ENCODE measurements around the gene SMDT1. TPM values are rescaled to one million over a fixed set of nuclear protein-coding genes. Genes with fewer than 3 reads are reported as not detected.
A peak's percentile ranks its signal among the peaks of the same experiment; 100 is the strongest.

The SMDT1 gene
- total and polyA plus RNA-seq, 4 donors, result 7.2 to 115 (median 39.9) TPM

DNA sequence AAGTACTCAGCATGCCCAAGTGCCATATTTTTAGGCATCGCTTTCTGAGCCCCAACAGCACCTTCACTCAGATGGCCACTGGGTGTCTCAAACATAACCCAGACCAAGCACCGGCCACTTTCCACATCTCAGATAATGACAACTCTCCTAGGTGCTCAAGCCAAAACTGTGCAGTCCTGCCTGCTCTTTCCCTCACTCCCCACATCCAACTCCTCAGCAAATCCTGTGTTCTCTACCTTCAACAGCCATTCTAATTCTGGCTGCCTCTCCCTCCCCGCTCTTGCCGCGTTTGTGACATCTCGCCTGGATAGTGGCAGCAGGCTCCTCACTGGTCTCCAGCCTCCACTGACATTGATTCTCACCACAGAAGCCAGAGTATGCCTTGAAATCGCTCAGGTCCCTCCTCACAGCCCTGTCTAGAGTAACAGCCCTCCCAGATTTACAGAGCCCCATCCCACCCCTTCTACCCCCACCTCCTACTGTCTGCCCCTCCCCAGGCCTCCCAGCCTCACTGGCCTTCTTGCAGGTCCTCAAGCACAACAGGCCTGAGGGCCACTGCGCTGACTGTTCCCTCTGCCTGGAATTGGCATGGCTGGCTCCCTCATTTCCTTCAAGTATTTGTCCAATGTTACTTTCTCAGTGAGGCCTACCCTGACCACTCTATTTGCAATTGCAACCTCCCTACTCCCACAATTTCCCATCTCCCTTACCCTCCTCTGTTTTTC lies 6.7 kb upstream of the SMDT1 start:
- Histone ChIP-seq H3K36me3 (ENCODE audit: control insufficient read depth in 4 of 4, insufficient read depth in 3 of 4, low read depth in 1 of 4, low read length in 3 of 4) (peaks cover 0 to 2% (median 1%) of the 10 kb centered on the region in 4 donors), H3K27me3 (ENCODE audit: control insufficient read depth in 4 of 4, insufficient read depth in 4 of 4, low read length in 3 of 4) (no peaks in the 10 kb centered on the region), H3K9ac (ENCODE audit: low read depth in 1 of 2, low read length in 2 of 2) (no peak overlapping the region), H3K9me3 (ENCODE audit: control insufficient read depth in 4 of 4, low read length in 3 of 4) (peaks cover 0 to 2% (median 0%) of the 10 kb centered on the region in 4 donors), H3K4me3 (ENCODE audit: low read depth in 1 of 3, low read length in 3 of 3) (no peak overlapping the region), H3K27ac (ENCODE audit: low read depth in 1 of 2, low read length in 2 of 2) (no peak overlapping the region), H3K4me1 (ENCODE audit: control insufficient read depth in 4 of 4, insufficient read depth in 4 of 4, low read length in 3 of 4) (peaks cover 3 to 31% (median 27%) of the 10 kb centered on the region in 4 donors)
- no peak for DNase-seq (ENCODE audit: low spot score)
- TF ChIP-seq RAD21 (IDR thresholded peaks at IDR 0.05), result peak in 1 of 2 donors; percentile 21
- TF ChIP-seq HNF4A (conservative IDR thresholded peaks at IDR 0.05), result no peak
- 89% methylated on average over 8 of the region's 8 CpGs for WGBS

DNA sequence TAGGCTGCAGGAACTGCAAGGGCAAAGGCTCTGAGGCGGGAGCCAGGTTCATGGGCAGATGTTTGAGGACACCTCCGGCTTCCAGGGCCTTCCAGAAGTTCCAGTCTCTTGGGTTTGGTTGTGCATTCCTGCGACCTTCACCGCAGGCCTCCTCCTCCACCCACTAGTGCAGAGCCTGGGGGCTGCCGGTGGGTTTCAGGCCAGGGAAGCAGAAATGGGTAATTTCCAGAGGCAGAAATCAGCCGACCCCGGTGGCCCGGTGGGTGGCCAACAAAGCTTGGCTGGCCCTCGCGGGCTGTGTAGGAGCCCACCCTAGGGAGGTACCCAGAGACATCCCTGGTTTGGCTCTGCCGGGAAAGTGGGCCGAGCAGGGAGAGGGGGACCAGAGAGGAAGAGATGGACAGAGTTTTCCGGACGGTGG lies 5.9 kb upstream of the SMDT1 start:
- peak overlapping the region in 1 of 2 donors; percentile 40 for H3K9ac ChIP-seq (ENCODE audit: low read depth in 1 of 2, low read length in 2 of 2)
- H3K36me3 ChIP-seq (ENCODE audit: control insufficient read depth in 4 of 4, insufficient read depth in 3 of 4, low read depth in 1 of 4, low read length in 3 of 4), result no peaks in the 10 kb centered on the region
- no peak for DNase-seq (ENCODE audit: low spot score)
- H3K27me3 ChIP-seq (ENCODE audit: control insufficient read depth in 4 of 4, insufficient read depth in 4 of 4, low read length in 3 of 4), result no peaks in the 10 kb centered on the region
- H3K27ac ChIP-seq (ENCODE audit: low read depth in 1 of 2, low read length in 2 of 2), result no peak overlapping the region
- H3K9me3 ChIP-seq (ENCODE audit: control insufficient read depth in 4 of 4, low read length in 3 of 4), result peaks cover 0 to 2% (median 0%) of the 10 kb centered on the region in 4 donors
- peak overlapping the region in 1 of 3 donors; percentile 54 for H3K4me3 ChIP-seq (ENCODE audit: low read depth in 1 of 3, low read length in 3 of 3)
- WGBS, result 82% methylated on average over 14 of the region's 14 CpGs
- H3K4me1 ChIP-seq (ENCODE audit: control insufficient read depth in 4 of 4, insufficient read depth in 4 of 4, low read length in 3 of 4), result peaks cover 3 to 28% (median 24%) of the 10 kb centered on the region in 4 donors
- TF ChIP-seq, protein P1, sequence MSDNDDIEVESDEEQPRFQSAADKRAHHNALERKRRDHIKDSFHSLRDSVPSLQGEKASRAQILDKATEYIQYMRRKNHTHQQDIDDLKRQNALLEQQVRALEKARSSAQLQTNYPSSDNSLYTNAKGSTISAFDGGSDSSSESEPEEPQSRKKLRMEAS (IDR thresholded peaks at IDR 0.05), result no peak
- TF ChIP-seq EGR1 (IDR thresholded peaks at IDR 0.05; ENCODE audit: low read depth in 2 of 2), result no peak
- no peak for TF ChIP-seq RAD21 (IDR thresholded peaks at IDR 0.05)
- no peak for TF ChIP-seq RXRA (IDR thresholded peaks at IDR 0.05)
- TF ChIP-seq FOXA1 (IDR thresholded peaks at IDR 0.05), result no peak
- no peak for TF ChIP-seq FOXA2 (IDR thresholded peaks at IDR 0.05)

DNA sequence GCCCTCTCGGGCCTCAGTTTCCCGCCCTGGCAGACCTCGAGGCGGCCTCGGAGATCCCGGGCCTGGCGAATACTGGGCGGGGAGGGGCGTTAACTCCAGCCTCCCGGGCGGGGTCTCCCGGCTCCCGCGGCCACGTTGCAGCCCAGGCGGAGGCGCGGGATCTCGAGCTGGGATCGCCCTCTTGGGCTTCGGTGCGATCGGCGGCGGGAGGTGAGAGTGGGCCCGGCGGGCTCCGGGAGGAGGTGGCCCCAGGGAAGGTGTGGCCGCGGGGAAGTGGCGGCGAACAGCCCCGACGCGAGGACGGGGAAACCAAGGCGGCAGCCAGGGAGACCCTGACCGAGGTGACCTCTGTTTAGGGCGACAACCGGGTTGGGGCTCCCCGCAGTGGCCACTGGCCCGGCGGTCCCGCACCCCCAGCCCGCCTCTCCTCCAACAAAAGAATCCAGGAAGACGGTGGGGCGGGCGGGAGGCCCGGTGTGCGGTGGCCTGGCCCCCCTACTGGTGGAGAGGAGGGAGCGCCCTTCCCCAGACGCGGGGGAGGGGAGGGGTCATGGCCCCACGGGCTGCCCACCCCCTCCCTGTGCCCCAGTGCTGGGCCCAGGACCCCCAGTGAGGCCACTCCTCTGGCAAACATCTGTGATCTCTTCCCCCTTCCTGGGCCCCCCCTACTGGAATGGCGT lies 5.2 kb upstream of the SMDT1 start, which contains the start of gene PHETA2:
TSS of gene PHETA2 (plus strand) at position 117 of the 680 bp plus-strand sequence. CDS start 3,046 bp downstream, outside the sequence.
- peak within 1 kb of the TSS; percentile 32 to 74 for H3K27ac ChIP-seq (ENCODE audit: low read depth in 1 of 2, low read length in 2 of 2)
- H3K4me3 ChIP-seq (ENCODE audit: low read depth in 1 of 3, low read length in 3 of 3), result peak within 1 kb of the TSS; percentile 6 to 54 (median 25)
- H3K9ac ChIP-seq (ENCODE audit: low read depth in 1 of 2, low read length in 2 of 2), result peak within 1 kb of the TSS in 1 of 2 donors; percentile 40
- DNase-seq (ENCODE audit: low spot score), result peak; percentile 68
- TF ChIP-seq FOXA1 (IDR thresholded peaks at IDR 0.05) (no peak), HNF4G (IDR thresholded peaks at IDR 0.05) (no peak), RAD21 (IDR thresholded peaks at IDR 0.05) (no peak)
- peaks cover 3 to 34% (median 26%) of the 10 kb centered on the region in 4 donors for H3K4me1 ChIP-seq (ENCODE audit: control insufficient read depth in 4 of 4, insufficient read depth in 4 of 4, low read length in 3 of 4)
- H3K36me3 ChIP-seq (ENCODE audit: control insufficient read depth in 4 of 4, insufficient read depth in 3 of 4, low read depth in 1 of 4, low read length in 3 of 4), result no peaks in the 10 kb centered on the region
- no peaks in the 10 kb centered on the region for H3K27me3 ChIP-seq (ENCODE audit: control insufficient read depth in 4 of 4, insufficient read depth in 4 of 4, low read length in 3 of 4)
- 11% methylated on average over 55 of the region's 55 CpGs for WGBS
- peaks cover 0 to 2% (median 0%) of the 10 kb centered on the region in 4 donors for H3K9me3 ChIP-seq (ENCODE audit: control insufficient read depth in 4 of 4, low read length in 3 of 4)

DNA sequence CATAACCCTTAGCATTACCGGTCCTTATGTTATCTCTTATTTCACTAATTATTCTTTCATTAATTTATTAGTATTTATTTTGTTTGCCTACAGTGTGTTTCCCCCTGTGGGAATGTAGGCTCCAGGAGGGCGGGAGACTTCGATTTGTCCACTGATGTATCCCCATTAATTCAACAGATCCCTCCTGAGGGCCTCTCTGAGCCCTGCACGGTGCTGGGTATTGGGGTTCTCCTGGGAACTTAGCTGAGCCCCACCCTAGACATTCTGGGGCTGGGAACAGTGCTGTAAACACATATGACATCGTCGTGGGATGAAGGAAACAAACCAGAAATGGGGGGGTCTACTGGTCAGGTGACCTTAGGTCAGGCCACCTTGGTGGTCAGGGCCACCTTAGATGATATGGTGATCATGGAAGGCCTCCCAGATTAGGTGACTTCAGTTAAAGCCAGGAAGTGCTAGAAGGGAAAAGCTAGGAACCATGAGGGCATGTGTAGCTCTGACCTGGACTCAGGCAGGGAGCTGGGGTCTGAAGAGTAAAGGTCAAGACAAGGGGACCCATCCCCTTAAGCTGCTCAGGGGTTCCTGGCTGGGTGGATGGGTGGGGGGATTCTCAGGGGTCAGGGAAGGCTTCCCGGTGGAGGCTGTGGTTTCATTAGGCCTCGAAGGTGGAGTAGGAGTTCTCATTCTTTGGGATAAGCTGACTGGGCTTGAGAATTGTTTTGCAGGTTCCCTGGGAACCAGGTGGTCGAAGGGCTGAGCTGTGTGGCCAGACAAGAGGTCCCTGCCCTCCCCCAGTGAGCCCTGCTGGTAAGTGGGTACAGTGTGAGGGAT lies 4.4 kb upstream of the SMDT1 start:
- Histone ChIP-seq H3K9ac (ENCODE audit: low read depth in 1 of 2, low read length in 2 of 2) (no peak overlapping the region), H3K4me3 (ENCODE audit: low read depth in 1 of 3, low read length in 3 of 3) (peak overlapping the region in 2 of 3 donors; percentile 6 to 54), H3K4me1 (ENCODE audit: control insufficient read depth in 4 of 4, insufficient read depth in 4 of 4, low read length in 3 of 4) (peaks cover 1 to 26% (median 18%) of the 10 kb centered on the region in 4 donors), H3K36me3 (ENCODE audit: control insufficient read depth in 4 of 4, insufficient read depth in 3 of 4, low read depth in 1 of 4, low read length in 3 of 4) (no peaks in the 10 kb centered on the region), H3K9me3 (ENCODE audit: control insufficient read depth in 4 of 4, low read length in 3 of 4) (peaks cover 0 to 2% (median 0%) of the 10 kb centered on the region in 4 donors), H3K27ac (ENCODE audit: low read depth in 1 of 2, low read length in 2 of 2) (no peak overlapping the region), H3K27me3 (ENCODE audit: control insufficient read depth in 4 of 4, insufficient read depth in 4 of 4, low read length in 3 of 4) (no peaks in the 10 kb centered on the region)
- 83% methylated on average over 9 of the region's 9 CpGs for WGBS
- no peak for TF ChIP-seq GABPA (IDR thresholded peaks at IDR 0.05 in 1 of 2, conservative IDR thresholded peaks at IDR 0.05 in 1 of 2)
- no peak for TF ChIP-seq NR2F2 (IDR thresholded peaks at IDR 0.05)
- TF ChIP-seq, protein P2, sequence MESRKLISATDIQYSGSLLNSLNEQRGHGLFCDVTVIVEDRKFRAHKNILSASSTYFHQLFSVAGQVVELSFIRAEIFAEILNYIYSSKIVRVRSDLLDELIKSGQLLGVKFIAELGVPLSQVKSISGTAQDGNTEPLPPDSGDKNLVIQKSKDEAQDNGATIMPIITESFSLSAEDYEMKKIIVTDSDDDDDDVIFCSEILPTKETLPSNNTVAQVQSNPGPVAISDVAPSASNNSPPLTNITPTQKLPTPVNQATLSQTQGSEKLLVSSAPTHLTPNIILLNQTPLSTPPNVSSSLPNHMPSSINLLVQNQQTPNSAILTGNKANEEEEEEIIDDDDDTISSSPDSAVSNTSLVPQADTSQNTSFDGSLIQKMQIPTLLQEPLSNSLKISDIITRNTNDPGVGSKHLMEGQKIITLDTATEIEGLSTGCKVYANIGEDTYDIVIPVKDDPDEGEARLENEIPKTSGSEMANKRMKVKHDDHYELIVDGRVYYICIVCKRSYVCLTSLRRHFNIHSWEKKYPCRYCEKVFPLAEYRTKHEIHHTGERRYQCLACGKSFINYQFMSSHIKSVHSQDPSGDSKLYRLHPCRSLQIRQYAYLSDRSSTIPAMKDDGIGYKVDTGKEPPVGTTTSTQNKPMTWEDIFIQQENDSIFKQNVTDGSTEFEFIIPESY (IDR thresholded peaks at IDR 0.05), result no peak
- DNase-seq (ENCODE audit: low spot score), result no peak

All from liver (tissue), 9 donors.